T-cell (primary cell): ENCODE results near the gene EBP. TPM values are rescaled to one million over a fixed set of nuclear protein-coding genes. Genes with fewer than 3 reads are reported as not detected.

ENCODE experiments used
- ATAC-seq, 4 experiments: fragments of 200-7000 bp in 3 of 4; fragments of 150-1000 bp in 1 of 4; cut with Tn5 transposase; replicated peaks in 1 of 4; 1 replicate in 3 of 4; 2 replicates in 1 of 4; pipeline ENCODE4 v1.10.0; 2021; ENCODE audit warnings: moderate library complexity in 3 of 4, mild to moderate bottlenecking in 2 of 4, moderate number of reproducible peaks in 1 of 4
- CTCF ChIA-PET, 2 donors: fragments of 300-600 bp; sonication (Branson Sonifier 250); formaldehyde crosslinking; loops; one replicate each; lab custom pipeline; 2022; ENCODE audit warnings: antibody characterized with exemption in 2 of 2; lab: Charles Lee
- POLR2A ChIA-PET, 2 donors: fragments of 300-600 bp; sonication (Branson Sonifier 250); formaldehyde crosslinking; loops; one replicate each; lab custom pipeline; 2022; ENCODE audit warnings: antibody characterized with exemption in 2 of 2; lab: Charles Lee
- DNase-seq, 35 experiments: peaks; one replicate each; pipeline versions ENCODE4 v3.0.0 to v3.0.0-alpha.2; 2013 to 2023
- H3K27ac ChIP-seq: one replicate; pipeline ENCODE4 v1.5.1; 2013; ENCODE audit warnings: low read length
- H3K27me3 ChIP-seq, 2 experiments: replicated peaks in 1 of 2; 1 replicate in 1 of 2; 2 replicates in 1 of 2; pipeline versions ENCODE4 v1.6.1 to v1.7.0; 2013; ENCODE audit warnings: low read length in 1 of 2, mixed read lengths in 1 of 2; ENCODE audit not compliant: control insufficient read depth in 2 of 2, insufficient read depth in 2 of 2; ENCODE audit errors: extremely low read depth in 1 of 2
- H3K36me3 ChIP-seq, 2 donors: 1 replicate in 1 of 2; 2 replicates in 1 of 2; pipeline versions ENCODE4 v1.6.1 to v1.7.0; 2013; ENCODE audit warnings: low read length in 1 of 2; ENCODE audit not compliant: control insufficient read depth in 2 of 2, insufficient read depth in 1 of 2; ENCODE audit errors: extremely low read depth in 1 of 2
- H3K4me1 ChIP-seq, 2 experiments: 1 replicate in 1 of 2; 2 replicates in 1 of 2; pipeline versions ENCODE4 v1.6.1 to v1.7.0; 2013; ENCODE audit warnings: low read length in 2 of 2, mixed read lengths in 1 of 2; ENCODE audit not compliant: insufficient read depth in 2 of 2, control insufficient read depth in 1 of 2; ENCODE audit errors: extremely low read depth in 1 of 2
- H3K4me3 ChIP-seq, 2 donors: 1 replicate in 1 of 2; 2 replicates in 1 of 2; pipeline versions ENCODE4 v1.5.1 to v1.7.0; 2013; ENCODE audit warnings: mild to moderate bottlenecking in 2 of 2, low read length in 1 of 2, moderate library complexity in 1 of 2; ENCODE audit not compliant: control insufficient read depth in 1 of 2; ENCODE audit errors: extremely low read depth in 1 of 2
- H3K9me3 ChIP-seq: 2 replicates; pipeline ENCODE4 v1.7.0; 2013
- H3K27ac Mint-ChIP-seq, 2 donors: one replicate each; pipeline ENCODE4 v1.8.0; 2020 to 2021; ENCODE audit warnings: mild to moderate bottlenecking in 2 of 2, mixed read lengths in 2 of 2
- H3K27me3 Mint-ChIP-seq, 2 donors: one replicate each; pipeline ENCODE4 v1.8.0; 2021 to 2022; ENCODE audit warnings: mixed read lengths in 2 of 2
- H3K36me3 Mint-ChIP-seq: one replicate; pipeline ENCODE4 v1.8.0; 2021; ENCODE audit warnings: mixed read lengths
- H3K4me1 Mint-ChIP-seq, 3 donors: one replicate each; pipeline ENCODE4 v1.8.0; 2020 to 2022; ENCODE audit warnings: mixed read lengths in 3 of 3, mild to moderate bottlenecking in 1 of 3
- H3K4me3 Mint-ChIP-seq, 3 donors: one replicate each; pipeline ENCODE4 v1.8.0; 2020 to 2022; ENCODE audit warnings: mild to moderate bottlenecking in 3 of 3, mixed read lengths in 3 of 3, moderate library complexity in 3 of 3
- H3K9me3 Mint-ChIP-seq, 3 donors: one replicate each; pipeline ENCODE4 v1.8.0; 2020 to 2022; ENCODE audit warnings: mixed read lengths in 3 of 3
- WGBS: methylation state at CpG from one replicate; pipeline ENCODE4 v1.1.5; 2013; ENCODE audit warnings: missing lambda C conversion rate; ENCODE audit not compliant: insufficient coverage; 5-methylcytosine and 5-hydroxymethylcytosine counted together
- total RNA-seq, 35 experiments: library from RNA in 6 of 35; stranded (reverse) in 6 of 35; fragments of 120-200 nt in 1 of 35; gene quantifications; one replicate each; pipeline versions ENCODE4 v1.2.1 to v1.2.4 and lab custom pipeline; 2013 to 2026

The EBP gene
- total RNA-seq, 5 donors from 2014 or later (not counting 1 experiment from before 2014, with no cell fraction given) = 41.1 to 60.4 (median 46.1) TPM

- 83% methylated on average over 3 of the region's 3 CpGs for WGBS
- CTCF ChIA-PET = interaction anchor here in 1 of 2 donors (0.7 kb wide), 1 partner anchor 39 kb away, joined by 3 read pairs; no protein-coding TSS in a partner anchor
- Mint-ChIP-seq H3K27me3 (peaks cover 0 to 12% of the 10 kb centered on the region in 2 donors), H3K36me3 (peaks cover 16% of the 10 kb centered on the region), H3K27ac (no peak overlapping the region), H3K4me1 (peaks cover 16 to 26% (median 25%) of the 10 kb centered on the region in 3 donors), H3K4me3 (no peak overlapping the region), H3K9me3 (no peaks in the 10 kb centered on the region)
- Histone ChIP-seq H3K36me3 (peaks cover 4 to 33% of the 10 kb centered on the region in 2 donors), H3K27ac (no peak overlapping the region), H3K9me3 (no peaks in the 10 kb centered on the region), H3K4me1 (peaks cover 4 to 16% of the 10 kb centered on the region in 2 experiments), H3K27me3 (no peaks in the 10 kb centered on the region), H3K4me3 (no peak overlapping the region)
- ATAC-seq (no peak), DNase-seq (no peak)
- POLR2A ChIA-PET = no interaction called here
Measured at GRCh38 chrX:48480583-48480982, 41.0 kb upstream of the EBP start.

GRCh38 chrX:48482526-48482925 lies 39.1 kb upstream of the EBP start:
- no peak for DNase-seq
- peaks cover 13% of the 10 kb centered on the region for H3K36me3 Mint-ChIP-seq
- CTCF ChIA-PET = no interaction called here

GRCh38 chrX:48487362-48487798 lies 34.2 kb upstream of the EBP start:
- no peak for DNase-seq
- Mint-ChIP-seq H3K36me3 (no peaks in the 10 kb centered on the region), H3K27me3 (peaks cover 0 to 7% of the 10 kb centered on the region in 2 donors), H3K9me3 (no peaks in the 10 kb centered on the region), H3K27ac (no peak overlapping the region), H3K4me3 (no peak overlapping the region), H3K4me1 (no peaks in the 10 kb centered on the region)
- Histone ChIP-seq H3K4me3 (no peak overlapping the region), H3K36me3 (peaks cover 4 to 16% of the 10 kb centered on the region in 2 donors), H3K4me1 (no peaks in the 10 kb centered on the region), H3K9me3 (no peaks in the 10 kb centered on the region), H3K27me3 (no peaks in the 10 kb centered on the region), H3K27ac (no peak overlapping the region)
- no peak for ATAC-seq
- CTCF ChIA-PET = no interaction called here
- WGBS = no CpG with 5 or more reads among the region's 10 CpGs
- POLR2A ChIA-PET = no interaction called here

More at GRCh38 chrX:48482526-48482925, 39.1 kb upstream of the EBP start:
- peaks cover 0 to 1% of the 10 kb centered on the region in 2 donors for H3K27me3 Mint-ChIP-seq
- H3K9me3 ChIP-seq = no peaks in the 10 kb centered on the region
- no CpG with 5 or more reads among the region's 7 CpGs for WGBS
- H3K27me3 ChIP-seq = no peaks in the 10 kb centered on the region
- H3K36me3 ChIP-seq = peaks cover 4 to 36% of the 10 kb centered on the region in 2 donors
- H3K4me1 ChIP-seq = peaks cover 0 to 5% of the 10 kb centered on the region in 2 experiments
- peaks cover 5 to 11% (median 10%) of the 10 kb centered on the region in 3 donors for H3K4me1 Mint-ChIP-seq
- no peaks in the 10 kb centered on the region for H3K9me3 Mint-ChIP-seq
- no peak overlapping the region for H3K27ac ChIP-seq
- POLR2A ChIA-PET = no interaction called here
- no peak overlapping the region for H3K27ac Mint-ChIP-seq
- H3K4me3 ChIP-seq = no peak overlapping the region
- no peak for ATAC-seq
- H3K4me3 Mint-ChIP-seq = no peak overlapping the region

GRCh38 chrX:48488034-48488433 lies 33.6 kb upstream of the EBP start:
- 90% methylated on average over 2 of the region's 3 CpGs for WGBS
- POLR2A ChIA-PET = no interaction called here

GRCh38 chrX:48489296-48489695 lies 32.3 kb upstream of the EBP start:
- Mint-ChIP-seq H3K27me3 (peaks cover 0 to 7% of the 10 kb centered on the region in 2 donors), H3K4me1 (no peaks in the 10 kb centered on the region), H3K4me3 (no peak overlapping the region), H3K9me3 (no peaks in the 10 kb centered on the region), H3K27ac (no peak overlapping the region), H3K36me3 (no peaks in the 10 kb centered on the region)
- H3K4me3 ChIP-seq = no peak overlapping the region
- no peaks in the 10 kb centered on the region for H3K4me1 ChIP-seq
- peaks cover 0 to 5% of the 10 kb centered on the region in 2 donors for H3K36me3 ChIP-seq
- ChIA-PET POLR2A (no interaction called here), CTCF (no interaction called here)
- ATAC-seq = no peak
- 100% methylated on average over 1 of the region's 9 CpGs for WGBS
- DNase-seq = no peak
- no peak overlapping the region for H3K27ac ChIP-seq
- peaks cover 0 to 4% of the 10 kb centered on the region in 2 experiments for H3K27me3 ChIP-seq
- no peaks in the 10 kb centered on the region for H3K9me3 ChIP-seq

More at GRCh38 chrX:48488034-48488433, 33.6 kb upstream of the EBP start:
- Histone ChIP-seq H3K9me3 (no peaks in the 10 kb centered on the region), H3K27ac (no peak overlapping the region), H3K27me3 (peaks cover 0 to 4% of the 10 kb centered on the region in 2 experiments), H3K4me3 (no peak overlapping the region), H3K36me3 (peaks cover 0 to 11% of the 10 kb centered on the region in 2 donors), H3K4me1 (no peaks in the 10 kb centered on the region)
- DNase-seq = no peak
- no peaks in the 10 kb centered on the region for H3K36me3 Mint-ChIP-seq
- H3K4me1 Mint-ChIP-seq = no peaks in the 10 kb centered on the region
- no peak overlapping the region for H3K4me3 Mint-ChIP-seq
- CTCF ChIA-PET = no interaction called here
- H3K27me3 Mint-ChIP-seq = peaks cover 0 to 7% of the 10 kb centered on the region in 2 donors
- ATAC-seq = no peak
- no peak overlapping the region for H3K27ac Mint-ChIP-seq
- no peaks in the 10 kb centered on the region for H3K9me3 Mint-ChIP-seq

GRCh38 chrX:48489892-48490291 lies 31.7 kb upstream of the EBP start:
- Histone ChIP-seq H3K4me1 (no peaks in the 10 kb centered on the region), H3K4me3 (no peak overlapping the region), H3K36me3 (peaks cover 0 to 5% of the 10 kb centered on the region in 2 donors), H3K27ac (no peak overlapping the region), H3K27me3 (peaks cover 0 to 4% of the 10 kb centered on the region in 2 experiments), H3K9me3 (no peaks in the 10 kb centered on the region)
- no peak overlapping the region for H3K27ac Mint-ChIP-seq
- no peak for DNase-seq
- peaks cover 0 to 7% of the 10 kb centered on the region in 2 donors for H3K27me3 Mint-ChIP-seq
- WGBS = no CpG with 5 or more reads among the region's 2 CpGs
- H3K4me3 Mint-ChIP-seq = no peak overlapping the region
- ATAC-seq = no peak
- no peaks in the 10 kb centered on the region for H3K36me3 Mint-ChIP-seq
- no peaks in the 10 kb centered on the region for H3K4me1 Mint-ChIP-seq
- CTCF ChIA-PET = no interaction called here
- POLR2A ChIA-PET = no interaction called here
- no peaks in the 10 kb centered on the region for H3K9me3 Mint-ChIP-seq
